Astrocyte (in vitro differentiated cells and primary cell): ENCODE data around the gene NELFA. TPM values are rescaled to one million over a fixed set of nuclear protein-coding genes. Genes with fewer than 3 reads are reported as not detected.

ENCODE experiments used
- DNase-seq: peaks from one replicate; pipeline ENCODE4 v3.0.0-alpha.2; 2010; ENCODE audit warnings: low read depth
- FAIRE-seq: peaks from 2 replicates; lab custom pipeline; 2011; peaks lifted over from hg19 to GRCh38; lab: Jason Lieb, UNC
- H2AFZ ChIP-seq: 2 replicates; pipeline ENCODE4 v1.6.0; 2012; ENCODE audit warnings: low read depth, low read length, inconsistent platforms
- H3K27ac ChIP-seq: 2 replicates; pipeline ENCODE4 v1.5.1; 2011; ENCODE audit warnings: low read depth, low read length, inconsistent platforms
- H3K27me3 ChIP-seq: 2 replicates; pipeline ENCODE4 v1.6.0; 2011; ENCODE audit warnings: low read length, inconsistent platforms; ENCODE audit not compliant: insufficient read depth
- H3K36me3 ChIP-seq: 2 replicates; pipeline ENCODE4 v1.5.1; 2011; ENCODE audit warnings: low read length, inconsistent platforms; ENCODE audit not compliant: insufficient read depth
- H3K4me1 ChIP-seq: 2 replicates; pipeline ENCODE4 v1.5.1; 2011; ENCODE audit warnings: low read length, inconsistent platforms; ENCODE audit not compliant: insufficient read depth
- H3K4me2 ChIP-seq: 2 replicates; pipeline ENCODE4 v1.6.0; 2012; ENCODE audit warnings: low read length, inconsistent platforms
- H3K4me3 ChIP-seq: 2 replicates; pipeline ENCODE4 v1.5.1; 2011; ENCODE audit warnings: low read depth, mild to moderate bottlenecking, low read length, inconsistent platforms; ENCODE audit not compliant: insufficient read depth
- H3K79me2 ChIP-seq: 2 replicates; pipeline ENCODE4 v1.6.0; 2012; ENCODE audit warnings: mild to moderate bottlenecking, low read length, inconsistent platforms; ENCODE audit not compliant: insufficient read depth
- H3K9ac ChIP-seq: 2 replicates; pipeline ENCODE4 v1.6.0; 2012; ENCODE audit warnings: mild to moderate bottlenecking, low read length, inconsistent platforms
- H3K9me3 ChIP-seq: 2 replicates; pipeline ENCODE4 v1.5.1; 2012; ENCODE audit warnings: low read depth, mild to moderate bottlenecking, low read length, inconsistent platforms; ENCODE audit not compliant: insufficient read depth
- H4K20me1 ChIP-seq: 2 replicates; pipeline ENCODE4 v1.6.0; 2012; ENCODE audit warnings: low read length, inconsistent platforms; ENCODE audit not compliant: insufficient read depth
- H3K27ac Mint-ChIP-seq: one replicate; pipeline ENCODE4 v1.8.0; 2021; ENCODE audit warnings: mild to moderate bottlenecking, mixed read lengths; ENCODE audit not compliant: unreplicated experiment
- H3K27me3 Mint-ChIP-seq: one replicate; pipeline ENCODE4 v1.8.0; 2021; ENCODE audit warnings: low read depth, mixed read lengths; ENCODE audit not compliant: unreplicated experiment
- H3K36me3 Mint-ChIP-seq: one replicate; pipeline ENCODE4 v1.8.0; 2021; ENCODE audit warnings: low read depth, mixed read lengths; ENCODE audit not compliant: unreplicated experiment
- H3K4me1 Mint-ChIP-seq: one replicate; pipeline ENCODE4 v1.8.0; 2021; ENCODE audit warnings: low read depth, mixed read lengths; ENCODE audit not compliant: unreplicated experiment
- H3K4me3 Mint-ChIP-seq: one replicate; pipeline ENCODE4 v1.8.0; 2021; ENCODE audit warnings: mild to moderate bottlenecking, moderate library complexity, mixed read lengths; ENCODE audit not compliant: unreplicated experiment
- H3K9me3 Mint-ChIP-seq: one replicate; pipeline ENCODE4 v1.8.0; 2021; ENCODE audit warnings: mild to moderate bottlenecking, mixed read lengths; ENCODE audit not compliant: unreplicated experiment
- CTCF ChIP-seq: IDR thresholded peaks from 2 replicates; pipeline ENCODE4 v1.5.1; 2011; ENCODE audit warnings: low read depth, mild to moderate bottlenecking, inconsistent platforms, low read length, moderate library complexity; ENCODE audit not compliant: insufficient read depth
- EZH2 ChIP-seq: IDR thresholded peaks from 2 replicates; pipeline ENCODE4 v1.6.1; 2012; ENCODE audit warnings: mild to moderate bottlenecking, low read length, inconsistent platforms; ENCODE audit not compliant: insufficient read depth
- total RNA-seq: library from RNA; stranded (reverse); gene quantifications from 2 replicates; pipeline ENCODE4 v1.2.1, GENCODE V29; 2021

The NELFA gene
- total RNA-seq, 1 donor from 2014 or later: 24.5 TPM

- peaks cover 18% of the 10 kb centered on the region for H3K79me2 ChIP-seq
- H3K36me3 Mint-ChIP-seq: peaks cover 8% of the 10 kb centered on the region
- H3K27ac ChIP-seq: no peak overlapping the region
- H3K4me3 Mint-ChIP-seq: no peak overlapping the region
- no peaks in the 10 kb centered on the region for H3K27me3 ChIP-seq
- no peaks in the 10 kb centered on the region for H3K9me3 Mint-ChIP-seq
- TF ChIP-seq EZH2 (no peak), CTCF (no peak)
- H4K20me1 ChIP-seq: peaks cover 24% of the 10 kb centered on the region
- H3K4me3 ChIP-seq: no peak overlapping the region
- H3K4me1 ChIP-seq: peaks cover 11% of the 10 kb centered on the region
- peaks cover 12% of the 10 kb centered on the region for H3K4me1 Mint-ChIP-seq
- H2AFZ ChIP-seq: no peak overlapping the region
- H3K27me3 Mint-ChIP-seq: no peaks in the 10 kb centered on the region
- H3K9ac ChIP-seq: no peak overlapping the region
- H3K36me3 ChIP-seq: peaks cover 39% of the 10 kb centered on the region
- no peak for DNase-seq
- no peak overlapping the region for H3K4me2 ChIP-seq
- no peaks in the 10 kb centered on the region for H3K9me3 ChIP-seq
- FAIRE-seq: no peak
- no peak overlapping the region for H3K27ac Mint-ChIP-seq
These were observed 50.3 kb downstream of the NELFA start for GRCh38 chr4:1958276-1959103.

- Histone ChIP-seq H3K9me3 (no peaks in the 10 kb centered on the region), H3K4me3 (no peak overlapping the region), H3K27ac (no peak overlapping the region), H3K4me2 (no peak overlapping the region), H4K20me1 (peaks cover 24% of the 10 kb centered on the region), H3K79me2 (peaks cover 18% of the 10 kb centered on the region), H3K4me1 (peaks cover 11% of the 10 kb centered on the region), H2AFZ (no peak overlapping the region), H3K9ac (no peak overlapping the region), H3K27me3 (no peaks in the 10 kb centered on the region), H3K36me3 (peaks cover 39% of the 10 kb centered on the region)
- peaks cover 12% of the 10 kb centered on the region for H3K4me1 Mint-ChIP-seq
- no peak for DNase-seq
- H3K9me3 Mint-ChIP-seq: no peaks in the 10 kb centered on the region
- no peak overlapping the region for H3K4me3 Mint-ChIP-seq
- H3K36me3 Mint-ChIP-seq: peaks cover 6% of the 10 kb centered on the region
- no peak for FAIRE-seq
- no peak for TF ChIP-seq CTCF
- TF ChIP-seq EZH2: no peak
- H3K27ac Mint-ChIP-seq: no peak overlapping the region
- no peaks in the 10 kb centered on the region for H3K27me3 Mint-ChIP-seq
These were observed 52.1 kb downstream of the NELFA start for GRCh38 chr4:1956631-1957030.

GRCh38 chr4:1953335-1953734 is 55.4 kb downstream of the NELFA start:
- TF ChIP-seq EZH2 (no peak), CTCF (no peak)
- Histone ChIP-seq H2AFZ (no peak overlapping the region), H4K20me1 (peaks cover 11% of the 10 kb centered on the region), H3K36me3 (peaks cover 22% of the 10 kb centered on the region), H3K4me1 (no peaks in the 10 kb centered on the region), H3K4me2 (no peak overlapping the region), H3K27me3 (no peaks in the 10 kb centered on the region), H3K27ac (no peak overlapping the region), H3K79me2 (peaks cover 20% of the 10 kb centered on the region), H3K4me3 (no peak overlapping the region), H3K9me3 (no peaks in the 10 kb centered on the region), H3K9ac (no peak overlapping the region)
- H3K36me3 Mint-ChIP-seq: peaks cover 6% of the 10 kb centered on the region
- FAIRE-seq: no peak
- DNase-seq: no peak
- no peak overlapping the region for H3K4me3 Mint-ChIP-seq
- no peak overlapping the region for H3K27ac Mint-ChIP-seq
- H3K27me3 Mint-ChIP-seq: no peaks in the 10 kb centered on the region
- H3K9me3 Mint-ChIP-seq: no peaks in the 10 kb centered on the region
- no peaks in the 10 kb centered on the region for H3K4me1 Mint-ChIP-seq
